Ascending aorta (tissue), 2 donors: ENCODE measurements around the gene RMC1. TPM values are rescaled to one million over a fixed set of nuclear protein-coding genes. Genes with fewer than 3 reads are reported as not detected.

ENCODE experiments used
- DNase-seq, 2 donors: peaks; one replicate each; pipeline ENCODE4 v3.0.0-alpha.2; 2019; ENCODE audit warnings: low spot score in 2 of 2
- H3K27ac ChIP-seq, 2 donors: fragments of 200-600 bp; sonication (generic); one replicate each; pipeline ENCODE4 v1.5.1; 2016 to 2017; ENCODE audit warnings: mild to moderate bottlenecking in 1 of 2
- H3K27me3 ChIP-seq: fragments of 200-600 bp; sonication (generic); one replicate; pipeline ENCODE4 v1.5.1; 2017
- H3K36me3 ChIP-seq, 2 donors: fragments of 200-600 bp; sonication (generic); one replicate each; pipeline ENCODE4 v1.5.1; 2016
- H3K4me1 ChIP-seq, 2 donors: fragments of 200-600 bp; sonication (generic); one replicate each; pipeline ENCODE4 v1.5.1; 2016 to 2017; ENCODE audit warnings: mild to moderate bottlenecking in 1 of 2
- H3K4me3 ChIP-seq, 2 donors: fragments of 200-600 bp; sonication (generic); one replicate each; pipeline ENCODE4 v1.5.1; 2016 to 2017; ENCODE audit warnings: mild to moderate bottlenecking in 1 of 2
- H3K9me3 ChIP-seq, 2 donors: fragments of 200-600 bp; sonication (generic); one replicate each; pipeline ENCODE4 v1.5.1; 2016
- intact Hi-C: fragments of 100-400 bp; cut with DNase I; formaldehyde crosslinking; loops from one replicate; pipeline ENCODE4 v1.15.1; 2023
- total RNA-seq: library from RNA; depleted of rRNA; stranded (reverse); fragments of >200 nt; gene quantifications from one replicate; pipeline ENCODE4 v1.1.0, GENCODE V29; 2016
- TF ChIP-seq, protein P1 (sequence below), 3 experiments: fragments of 200-600 bp in 2 of 3; fragments of 450-650 bp in 1 of 3; sonication (generic) in 2 of 3; IDR thresholded peaks; one replicate each; pipeline ENCODE4 v1.5.1; 2016 to 2019; ENCODE audit warnings: antibody characterized with exemption in 3 of 3, mild to moderate bottlenecking in 1 of 3, moderate library complexity in 1 of 3

The RMC1 gene
- total RNA-seq, 1 donor from 2014 or later = 20.1 TPM

DNA sequence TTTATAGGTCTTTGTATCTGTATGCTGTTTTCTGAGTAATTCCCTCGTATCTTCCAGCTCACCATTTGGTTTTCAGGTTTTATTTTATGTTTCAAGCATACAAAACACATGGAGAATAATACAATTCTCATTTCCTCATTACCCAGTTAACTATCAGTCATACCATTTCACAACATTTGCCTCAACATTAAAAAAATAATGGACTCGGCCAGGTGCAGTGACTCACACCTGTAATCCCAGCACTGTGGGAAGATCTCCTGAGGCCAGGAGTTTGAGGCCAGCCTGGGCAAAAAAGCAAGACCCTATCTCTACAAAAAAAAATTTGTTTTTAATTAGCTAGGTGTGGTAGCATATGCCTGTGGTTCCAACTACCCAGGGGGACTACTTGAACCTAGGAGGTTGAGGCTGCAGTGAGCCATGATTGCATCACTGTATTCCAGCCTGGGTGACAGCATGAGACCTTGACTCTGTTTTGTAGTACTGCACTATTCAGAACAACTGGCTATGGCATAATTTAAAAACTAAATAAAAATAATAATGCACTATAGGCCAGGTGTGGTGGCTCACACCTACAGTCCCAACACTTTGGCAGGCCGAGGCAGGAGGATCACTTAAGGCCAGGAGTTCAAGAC is 62.7 kb downstream of the RMC1 start:
- TF ChIP-seq, protein P1, sequence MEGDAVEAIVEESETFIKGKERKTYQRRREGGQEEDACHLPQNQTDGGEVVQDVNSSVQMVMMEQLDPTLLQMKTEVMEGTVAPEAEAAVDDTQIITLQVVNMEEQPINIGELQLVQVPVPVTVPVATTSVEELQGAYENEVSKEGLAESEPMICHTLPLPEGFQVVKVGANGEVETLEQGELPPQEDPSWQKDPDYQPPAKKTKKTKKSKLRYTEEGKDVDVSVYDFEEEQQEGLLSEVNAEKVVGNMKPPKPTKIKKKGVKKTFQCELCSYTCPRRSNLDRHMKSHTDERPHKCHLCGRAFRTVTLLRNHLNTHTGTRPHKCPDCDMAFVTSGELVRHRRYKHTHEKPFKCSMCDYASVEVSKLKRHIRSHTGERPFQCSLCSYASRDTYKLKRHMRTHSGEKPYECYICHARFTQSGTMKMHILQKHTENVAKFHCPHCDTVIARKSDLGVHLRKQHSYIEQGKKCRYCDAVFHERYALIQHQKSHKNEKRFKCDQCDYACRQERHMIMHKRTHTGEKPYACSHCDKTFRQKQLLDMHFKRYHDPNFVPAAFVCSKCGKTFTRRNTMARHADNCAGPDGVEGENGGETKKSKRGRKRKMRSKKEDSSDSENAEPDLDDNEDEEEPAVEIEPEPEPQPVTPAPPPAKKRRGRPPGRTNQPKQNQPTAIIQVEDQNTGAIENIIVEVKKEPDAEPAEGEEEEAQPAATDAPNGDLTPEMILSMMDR (IDR thresholded peaks at IDR 0.05) = no peak
- Histone ChIP-seq H3K36me3 (peaks cover 36 to 88% of the 10 kb centered on the region in 2 donors), H3K4me1 (no peaks in the 10 kb centered on the region), H3K27ac (no peak overlapping the region), H3K4me3 (no peak overlapping the region), H3K9me3 (no peaks in the 10 kb centered on the region), H3K27me3 (no peaks in the 10 kb centered on the region)
- no peak for DNase-seq
- intact Hi-C loops = no loop called here

DNA sequence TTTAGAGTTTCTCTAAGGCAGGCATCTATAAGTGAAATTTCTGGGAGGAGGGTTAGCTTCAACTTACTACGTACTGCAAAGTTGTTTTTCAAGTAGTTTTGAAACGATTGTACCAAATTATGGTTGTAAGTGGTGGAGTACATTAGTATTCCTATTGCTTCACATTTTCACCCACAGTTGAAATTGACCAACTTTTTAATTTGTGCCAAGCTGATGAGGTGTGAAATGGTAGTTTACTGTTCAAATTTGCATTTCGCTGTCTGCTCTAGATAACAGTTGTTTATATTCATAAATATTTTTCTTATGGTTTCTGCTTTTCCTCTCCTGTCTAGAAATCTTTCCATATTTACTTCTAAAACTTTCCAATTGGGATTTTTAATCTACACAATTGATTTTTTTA is 64.4 kb downstream of the RMC1 start:
- Histone ChIP-seq H3K9me3 (no peaks in the 10 kb centered on the region), H3K36me3 (peaks cover 29 to 90% of the 10 kb centered on the region in 2 donors), H3K27me3 (no peaks in the 10 kb centered on the region), H3K4me1 (no peaks in the 10 kb centered on the region), H3K4me3 (no peak overlapping the region), H3K27ac (no peak overlapping the region)
- intact Hi-C loops = no loop called here
- no peak for DNase-seq
- TF ChIP-seq, protein P1 (IDR thresholded peaks at IDR 0.05) = no peak

DNA sequence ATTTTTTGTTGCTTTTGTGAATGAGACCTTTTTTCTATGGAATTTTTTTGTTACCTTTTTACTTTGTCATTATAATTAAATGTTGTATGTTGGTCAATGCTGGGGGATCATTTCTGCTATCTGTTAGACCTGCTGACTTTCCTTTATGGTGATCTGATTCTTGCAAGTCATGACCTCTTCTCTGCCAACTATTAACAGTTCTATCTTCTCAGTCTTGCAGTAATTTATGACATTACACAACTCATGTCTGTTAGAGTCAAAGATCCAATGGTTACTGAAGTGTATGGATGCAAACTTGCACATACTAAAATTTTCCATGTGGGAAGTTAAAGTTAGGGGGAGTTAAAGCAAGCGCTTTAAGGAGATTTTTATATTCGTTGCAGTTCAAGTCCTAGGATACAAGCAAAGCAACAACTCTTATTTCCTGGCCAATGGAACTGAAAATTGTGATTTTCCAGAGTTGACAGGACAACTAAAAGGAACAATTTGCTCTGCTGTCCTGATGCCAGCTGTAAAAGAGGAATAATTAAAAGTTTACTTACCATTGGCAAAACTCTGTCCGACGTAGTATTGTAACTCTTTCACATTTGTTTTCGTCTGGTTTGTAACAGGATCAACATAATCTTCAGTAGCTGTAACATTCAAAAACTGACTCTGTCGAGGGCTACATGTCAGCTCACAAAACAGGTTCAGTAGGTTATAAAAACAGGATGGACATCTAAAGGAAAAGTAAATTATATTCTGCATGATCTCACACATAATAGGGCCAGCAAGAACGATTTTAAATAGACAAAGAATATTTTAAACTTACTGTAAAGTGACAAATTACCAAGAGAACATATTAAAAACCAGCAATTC is 65.2 kb downstream of the RMC1 start:
- peaks cover 29 to 89% of the 10 kb centered on the region in 2 donors for H3K36me3 ChIP-seq
- no peaks in the 10 kb centered on the region for H3K9me3 ChIP-seq
- H3K27ac ChIP-seq = no peak overlapping the region
- intact Hi-C loops = no loop called here
- no peaks in the 10 kb centered on the region for H3K4me1 ChIP-seq
- H3K27me3 ChIP-seq = no peaks in the 10 kb centered on the region
- no peak overlapping the region for H3K4me3 ChIP-seq
- TF ChIP-seq, protein P1 (IDR thresholded peaks at IDR 0.05) = no peak
- no peak for DNase-seq

DNA sequence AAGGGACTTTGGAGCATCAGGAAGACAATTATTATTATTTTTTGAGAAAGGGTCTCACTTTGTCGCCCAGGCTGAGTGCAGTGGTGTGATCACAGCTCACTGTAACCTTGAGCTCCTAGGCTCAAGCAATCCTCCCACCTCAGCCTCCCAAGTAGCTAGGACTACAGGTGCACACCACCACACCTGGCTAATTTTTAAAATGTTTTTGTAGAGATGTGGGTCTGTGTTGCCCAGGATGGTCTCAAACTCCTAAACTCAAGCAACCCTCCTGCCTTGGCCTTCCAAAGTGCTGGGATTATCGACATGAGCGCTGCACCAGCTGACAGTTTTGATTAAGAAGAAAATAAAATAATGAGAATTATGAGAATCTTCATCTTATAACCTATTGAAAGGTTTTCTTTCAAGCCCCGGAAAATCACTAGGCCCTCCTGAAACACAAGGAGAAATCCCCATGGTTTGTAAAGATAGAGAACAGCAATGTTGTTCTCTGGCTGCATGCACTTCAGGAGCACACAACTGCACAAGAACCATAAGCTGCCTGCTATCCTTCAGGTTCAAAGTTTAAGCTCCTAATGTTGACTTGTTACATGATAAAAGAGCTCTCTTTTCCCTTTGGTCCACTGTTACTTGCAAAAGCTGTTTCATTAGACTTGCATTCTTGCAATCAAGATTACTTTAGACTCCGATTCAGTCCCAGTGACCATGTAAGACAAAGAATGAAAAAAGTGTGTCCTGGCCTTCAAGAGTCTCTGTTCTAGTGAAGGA is 66.2 kb downstream of the RMC1 start:
- TF ChIP-seq, protein P1 (IDR thresholded peaks at IDR 0.05) = no peak
- DNase-seq = no peak
- Histone ChIP-seq H3K9me3 (no peaks in the 10 kb centered on the region), H3K27ac (no peak overlapping the region), H3K4me3 (no peak overlapping the region), H3K4me1 (no peaks in the 10 kb centered on the region), H3K27me3 (no peaks in the 10 kb centered on the region), H3K36me3 (peaks cover 26 to 81% of the 10 kb centered on the region in 2 donors)
- intact Hi-C loops = no loop called here

DNA sequence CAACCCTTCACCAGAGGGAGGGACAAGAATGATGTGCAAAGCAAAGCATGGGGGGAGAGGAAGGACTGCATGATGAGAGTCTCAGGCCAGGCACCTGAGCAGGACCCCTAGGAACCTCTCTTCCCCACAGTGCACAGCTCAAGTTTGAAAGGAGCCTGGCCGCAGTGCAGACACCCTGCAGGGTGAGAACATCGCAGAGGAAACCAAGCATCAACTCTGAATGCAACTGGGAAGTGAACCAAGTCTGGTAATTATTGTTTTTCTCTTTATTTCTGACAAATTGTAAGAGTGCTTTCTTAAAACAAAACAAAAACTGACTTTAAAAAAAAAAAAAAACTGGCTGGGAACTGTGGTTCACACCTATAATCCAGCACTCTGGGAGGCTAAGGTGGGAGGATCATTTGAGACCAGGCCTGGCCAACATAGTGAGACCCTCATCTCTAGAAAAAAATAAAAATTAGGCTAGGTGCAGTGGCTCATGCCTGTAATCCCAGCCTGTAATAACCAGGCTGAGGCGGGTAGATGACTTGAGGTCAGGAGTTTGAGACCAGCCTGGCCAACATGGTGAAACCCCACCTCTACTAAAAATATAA is 67.7 kb downstream of the RMC1 start:
- no peak for DNase-seq
- Histone ChIP-seq H3K27ac (no peak overlapping the region), H3K36me3 (peaks cover 18 to 75% of the 10 kb centered on the region in 2 donors), H3K4me1 (no peaks in the 10 kb centered on the region), H3K4me3 (no peak overlapping the region), H3K27me3 (no peaks in the 10 kb centered on the region), H3K9me3 (no peaks in the 10 kb centered on the region)
- TF ChIP-seq, protein P1 (IDR thresholded peaks at IDR 0.05) = no peak
- intact Hi-C loops = no loop called here
